Measurements from ENCODE around the gene MMS19.

DNA sequence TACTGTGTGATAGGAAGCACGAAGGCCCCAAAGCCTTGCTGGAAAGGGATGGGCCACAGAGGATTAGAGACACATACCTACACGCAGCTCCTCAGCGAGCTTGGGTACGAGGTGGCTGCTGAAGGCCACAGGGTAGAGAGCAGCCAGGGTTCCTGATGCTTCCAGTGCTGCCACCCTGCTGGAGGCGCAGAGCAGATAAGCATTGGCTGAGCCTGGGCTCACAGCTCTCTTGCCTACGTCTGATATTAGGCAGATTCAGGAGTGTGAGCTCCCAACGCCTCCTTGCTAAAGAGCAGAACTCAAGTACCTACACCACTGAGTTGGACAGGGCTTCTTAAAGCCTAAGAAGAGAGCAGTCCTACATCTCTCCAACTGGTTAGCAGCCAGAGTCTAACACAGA is 32.2 kb downstream of the MMS19 start:
- TF ChIP-seq, protein P1, sequence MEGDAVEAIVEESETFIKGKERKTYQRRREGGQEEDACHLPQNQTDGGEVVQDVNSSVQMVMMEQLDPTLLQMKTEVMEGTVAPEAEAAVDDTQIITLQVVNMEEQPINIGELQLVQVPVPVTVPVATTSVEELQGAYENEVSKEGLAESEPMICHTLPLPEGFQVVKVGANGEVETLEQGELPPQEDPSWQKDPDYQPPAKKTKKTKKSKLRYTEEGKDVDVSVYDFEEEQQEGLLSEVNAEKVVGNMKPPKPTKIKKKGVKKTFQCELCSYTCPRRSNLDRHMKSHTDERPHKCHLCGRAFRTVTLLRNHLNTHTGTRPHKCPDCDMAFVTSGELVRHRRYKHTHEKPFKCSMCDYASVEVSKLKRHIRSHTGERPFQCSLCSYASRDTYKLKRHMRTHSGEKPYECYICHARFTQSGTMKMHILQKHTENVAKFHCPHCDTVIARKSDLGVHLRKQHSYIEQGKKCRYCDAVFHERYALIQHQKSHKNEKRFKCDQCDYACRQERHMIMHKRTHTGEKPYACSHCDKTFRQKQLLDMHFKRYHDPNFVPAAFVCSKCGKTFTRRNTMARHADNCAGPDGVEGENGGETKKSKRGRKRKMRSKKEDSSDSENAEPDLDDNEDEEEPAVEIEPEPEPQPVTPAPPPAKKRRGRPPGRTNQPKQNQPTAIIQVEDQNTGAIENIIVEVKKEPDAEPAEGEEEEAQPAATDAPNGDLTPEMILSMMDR (IDR thresholded peaks at IDR 0.05; ENCODE audit: borderline replicate concordance, extremely low read depth, low read length, poor library complexity, severe bottlenecking), result no peak
- TF ChIP-seq EZH2 (IDR thresholded peaks at IDR 0.05; ENCODE audit: borderline replicate concordance, low read depth, low read length, severe bottlenecking), result no peak

All from DND-41 (cell line).